ENCODE data around the gene CTDSPL.
A peak's percentile ranks its signal among the peaks of the same experiment; 100 is the strongest.
"Not testable (repeated sequence)": the region's sequence is repeated elsewhere in the genome, so short reads cannot be mapped to it uniquely, and the experiment has no call there.

CTDSPL gene

GRCh38 chr3:37970802-37971201, 109.1 kb downstream of the CTDSPL start:
- DNase-seq: no peak

DNA sequence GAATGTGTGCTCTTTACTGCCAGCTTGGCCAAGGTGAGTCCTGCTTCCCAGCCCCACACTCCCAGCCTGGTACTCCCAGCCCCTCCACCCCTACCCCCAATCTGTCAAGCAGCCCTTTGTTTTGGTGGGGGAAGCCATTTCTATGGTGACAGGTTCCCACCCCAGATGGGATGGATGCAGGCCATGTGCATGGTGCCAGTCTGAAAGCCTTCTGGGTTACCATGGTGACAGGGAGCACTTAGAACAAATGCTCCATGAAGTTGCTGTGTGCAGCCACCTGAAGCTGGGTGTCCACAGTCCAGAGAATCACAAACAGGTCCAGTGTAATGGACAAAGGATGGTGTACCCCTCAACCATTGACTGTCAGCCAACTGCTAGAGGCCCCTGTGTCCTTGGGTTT, 109.8 kb downstream of the CTDSPL start:
- no peak for DNase-seq

- DNase-seq: not testable (repeated sequence)
These were observed 110.4 kb downstream of the CTDSPL start for GRCh38 chr3:37972056-37972455.

DNA sequence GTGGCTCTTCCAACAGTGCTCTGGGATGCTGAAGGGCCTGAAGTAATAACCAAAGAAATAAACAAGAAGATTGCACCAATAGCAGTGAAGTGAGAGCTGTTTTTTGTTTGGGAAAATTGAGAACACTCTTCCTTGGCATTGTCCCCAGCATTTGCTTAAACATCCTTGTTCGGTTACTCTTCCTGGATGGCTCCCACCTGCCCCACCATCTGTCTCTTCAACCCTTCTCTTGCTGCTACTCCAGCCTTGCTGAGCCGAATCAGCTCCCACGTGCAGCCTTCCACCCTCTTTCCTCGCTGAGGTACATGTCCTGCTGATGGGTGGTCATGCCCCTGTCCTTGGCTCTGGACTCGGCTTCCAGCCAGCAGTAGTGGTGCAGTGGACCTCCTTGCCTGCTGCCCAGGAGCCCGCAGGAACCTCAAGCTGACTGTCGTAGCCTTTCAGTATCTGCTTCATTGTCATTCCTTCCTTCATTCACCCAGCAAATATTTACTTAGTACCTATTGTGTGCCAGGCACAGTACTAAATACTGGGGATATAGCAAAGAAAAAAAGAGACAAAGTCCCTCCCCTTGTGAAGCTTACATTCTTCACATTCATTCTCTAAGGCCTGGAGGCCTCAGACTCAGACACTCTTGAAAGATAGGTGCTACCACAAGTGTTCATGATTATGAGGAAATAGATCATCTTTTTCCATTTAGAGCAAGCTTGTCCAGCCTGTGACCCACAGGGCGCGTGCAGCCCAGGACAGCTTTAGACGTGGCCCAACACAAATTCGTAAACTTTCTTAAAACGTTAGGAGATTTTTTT, 111.8 kb downstream of the CTDSPL start:
- DNase-seq: no peak

DNA sequence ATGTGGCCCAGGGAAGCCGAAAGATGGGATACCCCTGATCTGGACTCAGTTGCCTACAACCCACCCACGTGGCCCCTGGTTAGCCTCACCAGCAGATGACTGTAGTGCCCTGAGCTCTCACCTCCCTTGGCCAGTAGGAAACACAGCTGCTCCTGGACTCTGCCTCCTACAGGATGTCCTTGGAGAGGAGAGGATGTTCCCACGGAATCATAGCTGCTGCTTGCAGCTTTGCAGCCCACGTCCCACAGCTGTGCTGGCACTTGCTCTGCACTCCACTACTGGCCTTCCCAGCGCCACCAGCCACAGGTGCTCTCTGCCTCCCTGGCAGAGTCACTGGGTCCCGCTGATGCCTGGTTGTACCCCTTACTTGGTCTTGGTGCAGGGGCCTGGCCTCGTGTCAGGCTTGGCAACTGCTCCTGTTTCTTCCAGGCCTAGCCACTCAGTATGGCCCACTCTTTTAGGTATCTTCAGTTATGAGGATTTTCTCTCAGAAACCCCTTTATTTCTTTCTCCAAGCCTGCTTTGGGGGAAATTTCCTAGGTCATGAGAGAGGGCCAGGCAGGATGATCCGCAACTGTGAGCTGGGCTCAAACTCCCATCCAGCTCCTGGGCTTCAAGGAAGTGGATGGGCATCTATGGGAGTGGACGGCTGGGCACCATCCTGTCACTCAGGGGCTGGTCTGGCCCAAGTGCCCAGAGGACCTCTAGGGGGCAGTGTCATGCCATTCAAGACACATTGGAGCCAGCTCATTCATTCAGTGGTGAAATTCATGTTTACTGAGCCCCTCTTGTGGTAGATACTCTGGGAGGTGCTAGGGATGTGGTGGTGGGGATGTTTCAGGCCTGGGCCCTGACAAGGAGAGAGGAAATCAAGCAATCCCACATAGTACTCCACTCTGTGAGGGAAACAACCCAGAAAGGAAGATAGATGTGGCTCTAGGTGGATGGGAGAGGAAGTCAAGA, 112.7 kb downstream of the CTDSPL start:
- no peak for DNase-seq

DNA sequence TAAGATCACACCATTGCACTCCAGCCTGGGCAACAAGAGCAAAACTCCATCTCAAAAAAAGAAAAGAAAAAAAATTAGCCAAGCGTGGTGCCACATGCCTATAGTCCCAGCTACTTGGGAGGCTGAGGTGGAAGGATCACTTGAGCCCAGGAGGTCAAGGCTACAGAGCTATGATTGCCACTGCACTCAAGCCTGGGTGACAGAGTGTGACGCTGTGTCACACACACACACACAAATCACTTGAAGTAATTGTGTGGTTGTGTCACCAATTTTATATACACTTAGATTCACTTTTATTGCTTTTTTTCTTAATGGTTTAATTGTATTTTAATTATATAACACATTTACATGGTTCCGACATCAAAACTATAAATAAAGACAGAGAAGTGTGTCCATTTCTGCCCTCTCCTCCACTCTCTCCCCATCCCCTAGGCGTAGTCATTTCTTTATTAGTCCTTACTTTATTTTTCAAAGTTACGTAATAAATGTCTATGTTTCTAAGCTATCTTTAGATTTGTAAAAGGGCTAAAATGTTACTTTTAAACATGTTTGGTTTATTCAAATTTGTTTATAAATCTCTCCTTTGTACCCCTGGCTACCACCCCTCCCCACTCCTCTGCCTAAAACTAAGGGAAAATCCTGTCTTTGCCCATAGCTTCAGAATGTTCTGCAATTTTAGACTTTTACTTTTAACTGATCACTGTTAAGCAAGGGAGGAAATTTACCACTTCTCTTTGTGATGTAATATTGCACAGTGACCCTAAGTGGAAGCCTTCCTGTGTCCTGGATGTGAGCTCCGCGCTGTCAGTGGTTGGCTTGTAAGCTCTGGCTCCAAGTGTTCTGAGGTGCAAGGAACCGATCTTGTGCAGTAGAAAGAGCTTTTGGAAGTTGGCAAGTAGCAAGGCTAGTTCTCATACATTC, 118.1 kb downstream of the CTDSPL start:
- no peak for DNase-seq

- DNase-seq: no peak
These were observed 119.0 kb downstream of the CTDSPL start for GRCh38 chr3:37980462-37981347.

- DNase-seq: no peak
These were observed 119.6 kb downstream of the CTDSPL start for GRCh38 chr3:37981348-37981664.

DNA sequence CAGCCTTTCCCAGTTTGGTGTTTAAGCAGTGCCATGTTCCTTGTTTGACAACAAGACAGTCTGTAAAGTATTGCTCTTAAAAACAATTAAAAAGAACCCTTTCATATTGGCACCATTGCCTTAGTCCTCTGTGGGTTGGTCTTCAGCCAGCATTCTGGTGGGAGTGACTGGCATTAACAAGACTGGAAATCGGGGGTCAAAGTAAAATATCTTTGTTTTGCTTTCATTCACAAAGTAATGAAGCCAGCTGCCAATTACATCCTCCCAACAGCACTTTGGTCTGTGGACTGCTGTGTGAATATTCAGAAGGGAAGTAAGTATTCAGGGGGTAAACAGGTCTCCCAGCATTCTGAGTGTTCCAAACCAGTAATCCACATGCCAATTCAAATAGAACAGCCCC, 120.7 kb downstream of the CTDSPL start:
- DNase-seq: no peak

- no peak for DNase-seq
These were observed 122.4 kb downstream of the CTDSPL start for GRCh38 chr3:37984051-37984450.

GRCh38 chr3:37984596-37984995, 122.9 kb downstream of the CTDSPL start:
- no peak for DNase-seq

DNA sequence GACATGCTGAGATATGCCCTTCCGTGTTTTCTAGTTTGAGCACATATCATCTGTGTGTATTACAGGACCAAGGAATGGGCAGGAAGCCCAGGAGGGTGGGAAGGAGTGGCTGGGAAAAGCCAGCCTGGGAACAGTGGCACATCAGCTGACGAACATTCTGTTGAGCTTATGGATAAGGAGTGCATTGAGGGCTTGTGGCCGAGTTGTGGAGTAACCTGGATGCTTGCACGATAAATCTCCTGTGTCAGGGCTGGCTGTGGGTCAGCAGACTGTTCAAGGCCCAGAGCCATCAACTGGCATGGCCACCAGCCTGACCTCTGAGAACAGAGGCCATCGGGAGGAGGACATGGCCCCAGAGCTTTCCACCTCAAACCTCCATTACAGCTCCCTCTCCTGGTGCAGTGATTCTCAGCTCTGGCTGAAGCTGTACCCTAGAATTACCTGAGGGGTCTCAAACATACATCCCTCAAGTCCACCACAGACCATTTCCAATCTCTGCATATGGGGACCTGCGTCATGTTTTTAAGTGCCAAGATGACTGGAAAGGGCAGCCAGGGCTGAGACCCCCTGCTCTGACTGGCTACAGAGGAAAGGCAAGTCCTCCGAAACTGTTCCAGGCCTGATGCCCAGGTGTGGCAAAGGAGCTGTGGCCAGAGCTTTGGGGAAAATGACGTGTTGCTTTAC, 124.1 kb downstream of the CTDSPL start:
- DNase-seq: no peak

- DNase-seq: peak; percentile 21
These were observed 125.0 kb downstream of the CTDSPL start for GRCh38 chr3:37986479-37987314.

DNA sequence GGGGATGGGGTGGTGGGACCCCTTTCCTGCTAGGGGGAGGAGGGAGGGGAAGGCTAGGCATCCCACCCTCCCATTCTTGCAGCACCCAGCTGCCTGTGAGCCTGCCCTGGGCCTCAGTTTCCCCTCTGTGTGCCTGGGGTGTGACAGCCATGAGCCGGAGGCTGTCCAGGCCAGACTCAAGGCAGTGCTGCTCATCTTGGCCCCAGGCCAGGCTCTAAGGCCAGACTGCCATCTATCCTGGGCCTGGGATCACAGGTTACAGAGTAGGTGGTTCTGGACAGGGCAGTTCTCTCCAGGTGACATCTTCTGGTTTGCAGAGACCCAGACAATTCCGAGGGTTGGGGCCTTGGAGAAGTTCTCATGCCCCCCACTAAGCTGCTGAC, 125.6 kb downstream of the CTDSPL start:
- DNase-seq: no peak

- no peak for DNase-seq
These were observed 126.1 kb downstream of the CTDSPL start for GRCh38 chr3:37987751-37988179.

DNA sequence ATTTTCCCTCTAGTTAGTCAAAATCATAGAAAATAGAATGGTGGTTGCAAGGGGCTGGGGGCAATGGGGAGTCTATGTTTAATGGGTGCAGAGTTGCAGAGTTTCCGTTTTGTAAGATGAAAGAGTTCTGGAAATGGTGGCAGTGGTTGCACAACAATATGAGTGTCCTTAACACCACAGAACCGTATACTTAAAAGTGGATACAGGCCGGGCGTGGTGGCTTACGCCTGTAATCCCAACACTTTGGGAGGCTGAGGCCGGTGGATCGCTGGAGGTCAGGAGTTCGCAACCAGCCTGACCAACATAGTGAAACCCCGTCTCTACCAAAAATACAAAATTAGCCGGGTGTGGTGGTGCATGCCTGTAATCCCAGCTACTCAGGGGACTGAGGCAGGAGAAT, 126.7 kb downstream of the CTDSPL start:
- not testable (repeated sequence) for DNase-seq

DNA sequence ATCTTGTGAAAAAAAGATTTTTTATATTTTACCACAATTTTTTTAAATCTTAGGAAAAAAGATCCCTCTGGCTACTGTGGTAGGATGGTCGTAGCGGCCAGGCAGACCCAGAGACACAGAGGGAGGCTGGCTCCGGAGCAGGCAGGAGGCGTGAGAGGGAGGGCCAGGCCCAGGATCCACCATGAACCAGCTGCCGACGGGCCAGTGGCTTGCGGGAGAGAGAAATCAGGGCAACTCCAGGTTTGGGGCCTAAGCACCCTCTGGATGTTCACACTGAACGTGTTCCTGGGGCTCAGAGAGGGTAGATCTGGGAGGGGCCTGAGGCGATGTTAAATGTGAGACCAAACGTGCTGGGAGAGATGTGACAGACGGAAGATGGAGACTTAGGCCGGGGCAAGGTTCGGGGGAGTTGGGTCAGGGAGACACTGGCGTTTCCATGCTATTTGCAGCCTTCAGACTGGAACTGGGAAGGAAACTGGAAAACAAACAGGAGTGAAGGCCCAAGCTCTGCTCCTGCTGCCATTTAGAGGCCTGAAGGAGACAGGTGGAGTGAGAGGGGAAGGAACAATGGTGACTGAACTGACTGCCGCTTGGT, 127.3 kb downstream of the CTDSPL start:
- no peak for DNase-seq

- no peak for DNase-seq
These were observed 128.3 kb downstream of the CTDSPL start for GRCh38 chr3:37989821-37990480.

GRCh38 chr3:37990527-37990926, 128.8 kb downstream of the CTDSPL start, which contains the start of gene VILL:
Gene VILL, plus strand, starts transcription at chr3:37990786. Its CDS starts 2,887 bp downstream, at chr3:37993673.
- no peak for DNase-seq
